Measurements from ENCODE around the gene POLR3K.

DNA sequence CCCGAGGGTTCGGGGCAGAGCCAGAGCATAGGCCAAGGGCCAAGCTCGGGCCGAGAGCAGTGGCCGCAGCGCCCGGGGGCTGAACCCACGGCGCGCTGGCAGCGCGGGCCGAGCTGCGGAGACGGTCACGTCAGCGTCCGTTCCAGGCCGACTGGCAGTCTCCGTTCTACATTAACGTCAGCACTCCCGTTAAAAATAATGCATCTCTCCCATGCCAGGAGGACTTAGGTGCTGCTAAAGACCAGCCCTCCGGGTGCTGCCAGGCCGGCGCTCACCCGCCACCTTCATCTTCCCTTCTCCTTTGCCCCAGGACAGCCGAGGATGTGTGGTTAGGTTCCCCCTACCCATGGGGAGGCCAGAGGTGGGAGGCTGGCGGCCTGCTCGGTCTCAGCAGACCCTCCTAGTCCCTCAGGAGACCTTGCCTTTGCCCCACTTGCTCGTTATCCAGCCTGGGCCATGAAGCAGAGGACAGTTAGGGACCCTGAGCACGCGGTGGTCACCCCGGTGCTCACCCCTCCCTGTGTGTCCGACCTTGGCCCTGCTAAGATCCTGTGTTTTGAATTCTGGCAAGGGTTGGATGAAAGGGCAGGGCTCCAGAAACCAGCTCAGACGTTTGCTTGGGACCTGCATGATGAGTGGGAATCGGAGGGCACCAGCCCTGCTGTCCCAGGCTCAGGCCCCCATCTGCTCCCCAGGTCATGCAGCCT lies 25.2 kb upstream of the POLR3K start:
- TF ChIP-seq, protein P1, sequence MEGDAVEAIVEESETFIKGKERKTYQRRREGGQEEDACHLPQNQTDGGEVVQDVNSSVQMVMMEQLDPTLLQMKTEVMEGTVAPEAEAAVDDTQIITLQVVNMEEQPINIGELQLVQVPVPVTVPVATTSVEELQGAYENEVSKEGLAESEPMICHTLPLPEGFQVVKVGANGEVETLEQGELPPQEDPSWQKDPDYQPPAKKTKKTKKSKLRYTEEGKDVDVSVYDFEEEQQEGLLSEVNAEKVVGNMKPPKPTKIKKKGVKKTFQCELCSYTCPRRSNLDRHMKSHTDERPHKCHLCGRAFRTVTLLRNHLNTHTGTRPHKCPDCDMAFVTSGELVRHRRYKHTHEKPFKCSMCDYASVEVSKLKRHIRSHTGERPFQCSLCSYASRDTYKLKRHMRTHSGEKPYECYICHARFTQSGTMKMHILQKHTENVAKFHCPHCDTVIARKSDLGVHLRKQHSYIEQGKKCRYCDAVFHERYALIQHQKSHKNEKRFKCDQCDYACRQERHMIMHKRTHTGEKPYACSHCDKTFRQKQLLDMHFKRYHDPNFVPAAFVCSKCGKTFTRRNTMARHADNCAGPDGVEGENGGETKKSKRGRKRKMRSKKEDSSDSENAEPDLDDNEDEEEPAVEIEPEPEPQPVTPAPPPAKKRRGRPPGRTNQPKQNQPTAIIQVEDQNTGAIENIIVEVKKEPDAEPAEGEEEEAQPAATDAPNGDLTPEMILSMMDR (IDR thresholded peaks at IDR 0.05) = no peak
- TF ChIP-seq POLR2A (IDR thresholded peaks at IDR 0.05) = no peak
